Right lobe of liver (tissue), 4 donors: Measurements from ENCODE around the gene FEZ2.

Experiments used
- POLR2A ChIP-seq: fragments of 450-650 bp; IDR thresholded peaks from one replicate; pipeline ENCODE4 v1.6.1; 2017; ENCODE audit warnings: antibody characterized with exemption, mild to moderate bottlenecking
- TF ChIP-seq, protein P1 (sequence below), 4 donors: fragments of 200-600 bp in 3 of 4; fragments of 450-650 bp in 1 of 4; IDR thresholded peaks; one replicate each; pipeline versions ENCODE4 v1.5.1 to v1.8.0; 2016 to 2022; ENCODE audit warnings: antibody characterized with exemption in 4 of 4, mild to moderate bottlenecking in 2 of 4
- donor health status: DM: no; HTN: no; CAD: no.
- donor health status: DM: no; HTN: no; CAD: no.
- donor health status: DM: no; HTN: yes; CAD: no.

DNA sequence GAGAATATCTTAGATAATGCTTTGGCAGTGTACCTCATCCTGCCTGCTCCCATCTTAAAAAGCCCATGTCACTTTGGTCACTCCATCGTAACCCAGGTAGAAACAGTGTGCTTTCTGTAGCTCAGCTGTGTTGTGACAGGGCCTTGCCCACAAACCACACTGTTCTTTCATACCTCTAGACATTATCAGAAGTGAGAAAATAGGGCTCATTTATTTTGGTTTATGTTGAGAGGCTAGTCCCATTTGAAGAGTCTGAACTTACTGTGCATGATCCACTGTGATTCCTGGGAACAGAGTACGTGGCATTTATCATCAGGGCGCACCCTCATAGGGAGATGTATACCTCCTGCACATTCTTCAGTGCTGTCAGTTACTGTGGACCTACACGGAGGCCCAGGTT, 69.7 kb downstream of the FEZ2 start:
- TF ChIP-seq, protein P1, sequence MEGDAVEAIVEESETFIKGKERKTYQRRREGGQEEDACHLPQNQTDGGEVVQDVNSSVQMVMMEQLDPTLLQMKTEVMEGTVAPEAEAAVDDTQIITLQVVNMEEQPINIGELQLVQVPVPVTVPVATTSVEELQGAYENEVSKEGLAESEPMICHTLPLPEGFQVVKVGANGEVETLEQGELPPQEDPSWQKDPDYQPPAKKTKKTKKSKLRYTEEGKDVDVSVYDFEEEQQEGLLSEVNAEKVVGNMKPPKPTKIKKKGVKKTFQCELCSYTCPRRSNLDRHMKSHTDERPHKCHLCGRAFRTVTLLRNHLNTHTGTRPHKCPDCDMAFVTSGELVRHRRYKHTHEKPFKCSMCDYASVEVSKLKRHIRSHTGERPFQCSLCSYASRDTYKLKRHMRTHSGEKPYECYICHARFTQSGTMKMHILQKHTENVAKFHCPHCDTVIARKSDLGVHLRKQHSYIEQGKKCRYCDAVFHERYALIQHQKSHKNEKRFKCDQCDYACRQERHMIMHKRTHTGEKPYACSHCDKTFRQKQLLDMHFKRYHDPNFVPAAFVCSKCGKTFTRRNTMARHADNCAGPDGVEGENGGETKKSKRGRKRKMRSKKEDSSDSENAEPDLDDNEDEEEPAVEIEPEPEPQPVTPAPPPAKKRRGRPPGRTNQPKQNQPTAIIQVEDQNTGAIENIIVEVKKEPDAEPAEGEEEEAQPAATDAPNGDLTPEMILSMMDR (IDR thresholded peaks at IDR 0.05) = no peak
- TF ChIP-seq POLR2A = no peak
